ENCODE data around the gene FOXQ1.

DNA sequence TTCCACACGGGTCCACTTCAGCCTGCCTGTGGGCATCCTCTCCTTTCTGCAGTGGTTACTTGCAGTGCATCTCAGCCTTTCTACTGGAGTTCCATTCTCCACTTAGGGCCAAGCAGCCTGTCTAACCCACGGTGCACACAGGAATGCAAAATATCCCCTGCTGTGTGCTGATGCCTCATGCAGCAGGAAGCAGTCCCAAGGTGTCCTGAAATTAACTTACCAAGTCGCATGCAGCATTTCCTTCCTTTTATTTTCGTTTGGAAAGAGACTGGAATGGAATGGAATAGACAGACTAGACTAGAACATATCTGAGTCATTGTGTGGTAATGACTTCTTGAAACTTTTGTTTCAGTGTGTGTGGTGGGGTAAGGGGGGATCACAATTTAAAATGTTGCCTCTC, 25.9 kb upstream of the FOXQ1 start:
- TF ChIP-seq, protein P1, sequence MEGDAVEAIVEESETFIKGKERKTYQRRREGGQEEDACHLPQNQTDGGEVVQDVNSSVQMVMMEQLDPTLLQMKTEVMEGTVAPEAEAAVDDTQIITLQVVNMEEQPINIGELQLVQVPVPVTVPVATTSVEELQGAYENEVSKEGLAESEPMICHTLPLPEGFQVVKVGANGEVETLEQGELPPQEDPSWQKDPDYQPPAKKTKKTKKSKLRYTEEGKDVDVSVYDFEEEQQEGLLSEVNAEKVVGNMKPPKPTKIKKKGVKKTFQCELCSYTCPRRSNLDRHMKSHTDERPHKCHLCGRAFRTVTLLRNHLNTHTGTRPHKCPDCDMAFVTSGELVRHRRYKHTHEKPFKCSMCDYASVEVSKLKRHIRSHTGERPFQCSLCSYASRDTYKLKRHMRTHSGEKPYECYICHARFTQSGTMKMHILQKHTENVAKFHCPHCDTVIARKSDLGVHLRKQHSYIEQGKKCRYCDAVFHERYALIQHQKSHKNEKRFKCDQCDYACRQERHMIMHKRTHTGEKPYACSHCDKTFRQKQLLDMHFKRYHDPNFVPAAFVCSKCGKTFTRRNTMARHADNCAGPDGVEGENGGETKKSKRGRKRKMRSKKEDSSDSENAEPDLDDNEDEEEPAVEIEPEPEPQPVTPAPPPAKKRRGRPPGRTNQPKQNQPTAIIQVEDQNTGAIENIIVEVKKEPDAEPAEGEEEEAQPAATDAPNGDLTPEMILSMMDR (IDR thresholded peaks at IDR 0.05) = no peak
- no peak for TF ChIP-seq POLR2A (IDR thresholded peaks at IDR 0.05)
